Measurements from ENCODE around the gene SPSB4.

- TF ChIP-seq REST (IDR thresholded peaks at IDR 0.05; ENCODE audit: borderline replicate concordance in 1 of 2, low read depth in 1 of 2, low read length in 2 of 2) (no peak), MAFF (IDR thresholded peaks at IDR 0.05; ENCODE audit: low read depth, low read length) (no peak), SIN3A (IDR thresholded peaks at IDR 0.05; ENCODE audit: borderline replicate concordance, low read depth, low read length) (no peak), SIN3B (IDR thresholded peaks at IDR 0.05; ENCODE audit: low read length) (no peak), ZBTB2 (CRISPR knock-in tag; IDR thresholded peaks at IDR 0.05; ENCODE audit: low read depth) (no peak), SETDB1 (CRISPR knock-in tag; IDR thresholded peaks at IDR 0.05; ENCODE audit: borderline replicate concordance) (no peak), NR1H2 (CRISPR knock-in tag; IDR thresholded peaks at IDR 0.05; ENCODE audit: borderline replicate concordance, low read depth) (no peak), ZNF766 (CRISPR knock-in tag; IDR thresholded peaks at IDR 0.05; ENCODE audit: borderline replicate concordance) (no peak), NCOA1 (CRISPR knock-in tag; IDR thresholded peaks at IDR 0.05) (no peak), HNRNPK (IDR thresholded peaks at IDR 0.05; ENCODE audit: low read depth, low read length, poor library complexity, severe bottlenecking) (no peak)
These were observed 32.9 kb downstream of the SPSB4 start for GRCh38 chr3:141083836-141084649.
